SJSA1 (cell line): ENCODE measurements around the gene GHITM. TPM values are rescaled to one million over a fixed set of nuclear protein-coding genes. Genes with fewer than 3 reads are reported as not detected.
"Not testable (repeated sequence)": the region's sequence is repeated elsewhere in the genome, so short reads cannot be mapped to it uniquely, and the experiment has no call there.

ENCODE experiments used
- DNase-seq, 2 experiments: peaks; one replicate each; pipeline ENCODE4 v3.0.0-alpha.2; 2015 to 2020; ENCODE audit warnings: low spot score in 2 of 2, low read depth in 1 of 2
- H3K27ac ChIP-seq: fragments of 250-450 bp; sonication (Bioruptor Pico); 2 replicates; pipeline ENCODE4 v1.5.1; 2020; ENCODE audit warnings: mild to moderate bottlenecking, moderate library complexity
- H3K27me3 ChIP-seq: fragments of 250-450 bp; sonication (Bioruptor Pico); replicated peaks from 2 replicates; pipeline ENCODE4 v1.5.1; 2020; ENCODE audit warnings: mild to moderate bottlenecking, moderate library complexity
- H3K36me3 ChIP-seq: fragments of 250-450 bp; sonication (Bioruptor Pico); 2 replicates; pipeline ENCODE4 v1.5.1; 2020; ENCODE audit warnings: mild to moderate bottlenecking
- H3K4me1 ChIP-seq: fragments of 250-450 bp; sonication (Bioruptor Pico); replicated peaks from 2 replicates; pipeline ENCODE4 v1.6.1; 2021; ENCODE audit warnings: mild to moderate bottlenecking
- H3K4me3 ChIP-seq: fragments of 250-450 bp; sonication (Bioruptor Pico); 2 replicates; pipeline ENCODE4 v1.5.1; 2020; ENCODE audit warnings: mild to moderate bottlenecking
- H3K9me3 ChIP-seq: fragments of 250-450 bp; sonication (Bioruptor Pico); replicated peaks from 2 replicates; pipeline ENCODE4 v1.5.1; 2020; ENCODE audit warnings: mild to moderate bottlenecking
- total RNA-seq: library from RNA; depleted of rRNA; stranded (reverse); fragments of >200 nt; shearing (Covaris generic); gene quantifications from 2 replicates; pipeline ENCODE4 v1.2.3, GENCODE V29; 2014

GHITM gene
- total RNA-seq, 1 experiment from 2014 or later: 221 TPM

DNA sequence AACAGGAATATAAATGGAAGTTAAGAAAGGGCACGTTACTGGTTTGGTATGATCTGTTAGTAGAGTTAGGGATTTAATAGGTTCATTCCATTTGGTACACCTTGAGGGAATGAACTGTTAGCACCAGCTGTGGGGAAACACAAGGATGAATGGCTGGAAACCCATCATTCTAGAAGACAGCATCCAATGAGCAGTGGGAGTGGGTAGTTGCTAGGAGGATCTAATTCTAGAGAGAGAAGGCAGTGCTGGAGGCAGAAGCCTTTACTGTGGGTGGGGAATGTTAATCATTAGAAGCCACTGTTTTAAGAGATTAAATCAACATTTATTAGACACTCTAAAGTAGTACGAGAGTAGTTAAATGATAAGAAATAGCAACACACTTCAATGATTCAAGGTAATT lies 18.8 kb downstream of the GHITM start:
- Histone ChIP-seq H3K4me1 (no peaks in the 10 kb centered on the region), H3K9me3 (no peaks in the 10 kb centered on the region), H3K27ac (no peak overlapping the region), H3K27me3 (peaks cover 5% of the 10 kb centered on the region; the same call in 1 of the 2 replicates), H3K36me3 (peaks cover 11% of the 10 kb centered on the region), H3K4me3 (no peak overlapping the region)
- no peak for DNase-seq

DNA sequence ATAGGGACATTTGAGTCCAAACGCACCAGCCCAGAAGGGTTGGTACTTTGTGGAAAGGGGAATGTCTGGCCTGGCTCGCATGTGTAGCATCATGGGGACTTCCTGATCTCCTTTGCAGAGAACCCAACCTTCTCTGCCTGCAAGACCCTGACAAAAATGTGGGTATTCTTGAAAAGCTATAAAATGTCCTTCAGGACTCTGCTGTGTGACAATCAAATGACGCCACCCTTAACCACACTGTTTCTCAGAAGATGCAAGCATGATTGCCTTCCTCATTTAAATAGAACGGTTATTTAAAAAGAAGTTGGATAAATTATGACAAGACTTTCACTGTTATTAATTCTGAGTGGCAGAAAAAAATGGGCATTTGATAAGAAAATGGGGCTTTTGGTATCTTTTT lies 19.2 kb downstream of the GHITM start:
- Histone ChIP-seq H3K9me3 (no peaks in the 10 kb centered on the region), H3K4me3 (no peak overlapping the region), H3K27ac (no peak overlapping the region), H3K4me1 (no peaks in the 10 kb centered on the region), H3K27me3 (peaks cover 5% of the 10 kb centered on the region), H3K36me3 (peaks cover 8% of the 10 kb centered on the region)
- no peak for DNase-seq

- H3K9me3 ChIP-seq: no peaks in the 10 kb centered on the region
- H3K27me3 ChIP-seq: peaks cover 5% of the 10 kb centered on the region
- H3K36me3 ChIP-seq: peaks cover 4% of the 10 kb centered on the region
- DNase-seq: no peak
- no peaks in the 10 kb centered on the region for H3K4me1 ChIP-seq
- no peak overlapping the region for H3K4me3 ChIP-seq
- no peak overlapping the region for H3K27ac ChIP-seq
Observed at GRCh38 chr10:84159076-84159685, 19.9 kb downstream of the GHITM start.

GRCh38 chr10:84160663-84161362 lies 21.5 kb downstream of the GHITM start:
- H3K27ac ChIP-seq: no peak overlapping the region
- no peaks in the 10 kb centered on the region for H3K9me3 ChIP-seq
- H3K27me3 ChIP-seq: peaks cover 5% of the 10 kb centered on the region
- no peaks in the 10 kb centered on the region for H3K4me1 ChIP-seq
- no peak for DNase-seq
- H3K36me3 ChIP-seq: no peaks in the 10 kb centered on the region
- no peak overlapping the region for H3K4me3 ChIP-seq

- no peaks in the 10 kb centered on the region for H3K4me1 ChIP-seq
- peaks cover 5% of the 10 kb centered on the region for H3K27me3 ChIP-seq
- DNase-seq: no peak
- no peak overlapping the region for H3K27ac ChIP-seq
- H3K9me3 ChIP-seq: no peaks in the 10 kb centered on the region
- no peaks in the 10 kb centered on the region for H3K36me3 ChIP-seq
- H3K4me3 ChIP-seq: no peak overlapping the region
Observed at GRCh38 chr10:84163996-84164395, 24.7 kb downstream of the GHITM start.

- H3K27me3 ChIP-seq: peaks cover 5% of the 10 kb centered on the region
- H3K36me3 ChIP-seq: no peaks in the 10 kb centered on the region
- no peak for DNase-seq
- no peaks in the 10 kb centered on the region for H3K4me1 ChIP-seq
- H3K4me3 ChIP-seq: no peak overlapping the region
- H3K27ac ChIP-seq: no peak overlapping the region
- no peaks in the 10 kb centered on the region for H3K9me3 ChIP-seq
Observed at GRCh38 chr10:84164442-84164841, 25.1 kb downstream of the GHITM start.

- Histone ChIP-seq H3K27me3 (no peaks in the 10 kb centered on the region; the same call in 1 of the 2 replicates), H3K4me3 (no peak overlapping the region), H3K9me3 (no peaks in the 10 kb centered on the region), H3K27ac (no peak overlapping the region), H3K36me3 (no peaks in the 10 kb centered on the region), H3K4me1 (no peaks in the 10 kb centered on the region)
- DNase-seq: no peak
Observed at GRCh38 chr10:84166620-84167288, 27.4 kb downstream of the GHITM start.

GRCh38 chr10:84167289-84167653 lies 28.0 kb downstream of the GHITM start:
- not testable (repeated sequence) for H3K4me1 ChIP-seq, H3K4me3 ChIP-seq, DNase-seq, H3K9me3 ChIP-seq, H3K36me3 ChIP-seq, H3K27ac ChIP-seq, H3K27me3 ChIP-seq

DNA sequence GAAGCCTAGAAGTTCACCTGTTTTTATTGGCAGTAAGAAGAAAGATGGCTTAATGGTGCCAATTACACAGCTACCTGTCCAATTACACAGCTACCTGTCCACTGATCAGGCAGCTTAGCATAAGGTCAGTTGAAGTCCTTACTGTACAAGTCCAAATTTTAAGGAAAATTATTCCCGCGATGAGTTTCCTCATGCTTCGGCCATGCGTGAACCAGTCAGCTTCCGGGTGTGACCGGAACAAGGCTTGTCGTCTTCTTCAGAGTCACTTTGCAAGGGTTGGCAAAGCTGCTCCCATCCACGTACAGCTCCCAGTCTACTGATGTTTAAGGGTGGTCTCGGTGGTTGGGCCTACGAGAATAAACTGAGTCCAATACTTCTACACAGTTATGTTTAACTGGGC lies 29.1 kb downstream of the GHITM start:
- not testable (repeated sequence) for H3K27ac ChIP-seq, H3K9me3 ChIP-seq, DNase-seq, H3K36me3 ChIP-seq, H3K4me1 ChIP-seq, H3K27me3 ChIP-seq, H3K4me3 ChIP-seq

- not testable (repeated sequence) for H3K4me3 ChIP-seq, DNase-seq, H3K27ac ChIP-seq, H3K27me3 ChIP-seq, H3K9me3 ChIP-seq, H3K4me1 ChIP-seq, H3K36me3 ChIP-seq
Observed at GRCh38 chr10:84171237-84171636, 31.9 kb downstream of the GHITM start.

DNA sequence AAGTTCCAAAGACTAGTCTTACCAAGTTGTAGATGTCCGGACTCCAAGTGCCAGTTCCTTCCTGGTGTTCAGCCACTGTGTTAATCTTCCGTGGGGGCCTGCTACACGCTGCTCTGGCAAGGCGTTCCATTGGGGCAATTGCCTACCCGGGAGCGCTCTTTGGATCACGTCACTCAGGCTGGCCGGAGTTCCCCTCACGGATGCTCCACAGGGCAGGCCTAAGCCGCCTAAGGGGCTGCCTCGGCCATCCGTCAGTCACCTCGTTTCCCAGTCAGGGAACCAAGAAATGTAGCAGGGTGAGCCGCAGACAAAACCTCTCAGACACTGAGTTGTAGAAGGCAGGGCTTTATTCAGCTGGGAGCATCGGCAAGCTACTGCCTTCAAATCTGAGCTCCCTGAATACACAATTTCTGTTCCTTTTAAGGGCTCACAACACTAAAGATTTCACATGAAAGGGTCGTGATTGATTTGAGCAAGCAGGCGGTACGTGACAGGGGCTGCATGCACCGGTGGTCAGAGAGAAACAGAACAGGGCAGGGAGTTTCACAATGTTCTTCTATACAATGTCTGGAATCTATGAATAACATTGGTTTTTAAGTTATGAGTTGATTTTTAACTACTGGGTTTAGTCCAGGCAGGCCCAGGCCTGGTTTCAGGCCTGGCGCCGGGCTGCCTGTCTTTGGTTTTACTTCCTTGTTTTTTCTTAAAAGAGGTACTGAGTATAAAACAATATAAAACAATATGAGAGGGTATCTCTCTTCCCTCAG lies 32.6 kb downstream of the GHITM start:
- H3K27ac ChIP-seq, H3K4me1 ChIP-seq, H3K36me3 ChIP-seq, H3K27me3 ChIP-seq, H3K4me3 ChIP-seq, DNase-seq, H3K9me3 ChIP-seq: not testable (repeated sequence)

GRCh38 chr10:84172467-84173356 lies 33.4 kb downstream of the GHITM start:
- no peak overlapping the region for H3K4me3 ChIP-seq
- H3K27ac ChIP-seq: no peak overlapping the region
- no peak for DNase-seq
- H3K27me3 ChIP-seq: no peaks in the 10 kb centered on the region
- no peaks in the 10 kb centered on the region for H3K36me3 ChIP-seq
- no peaks in the 10 kb centered on the region for H3K9me3 ChIP-seq
- H3K4me1 ChIP-seq: no peaks in the 10 kb centered on the region

DNA sequence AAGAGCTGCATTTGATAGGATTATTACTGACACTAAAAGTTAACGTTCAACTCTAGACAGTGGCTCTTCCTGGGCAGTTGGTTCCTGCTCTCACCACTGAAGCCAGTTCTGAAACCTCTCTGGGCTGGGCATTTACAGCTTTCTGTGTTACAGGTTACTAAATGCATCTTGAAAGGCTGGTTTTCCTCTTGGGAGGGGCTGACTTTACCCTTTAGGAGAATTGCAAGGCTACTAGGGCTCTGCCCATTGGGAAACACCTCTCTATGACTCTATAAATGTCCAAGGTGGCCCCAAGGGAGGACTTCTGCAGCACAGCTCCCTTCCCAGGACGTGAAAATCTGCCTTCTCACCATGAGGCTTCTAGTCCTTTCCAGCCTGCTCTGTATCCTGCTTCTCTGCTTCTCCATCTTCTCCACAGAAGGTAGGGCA lies 34.2 kb downstream of the GHITM start, which contains the start of gene GPR15LG:
TSS of gene GPR15LG (plus strand) at position 301 of the 429 bp plus-strand sequence. CDS start at position 352, 51 bp downstream.
- Histone ChIP-seq H3K4me1 (no peaks in the 10 kb centered on the region), H3K4me3 (no peak within 1 kb of the TSS), H3K36me3 (no peaks in the 10 kb centered on the region), H3K9me3 (no peaks in the 10 kb centered on the region), H3K27ac (no peak within 1 kb of the TSS), H3K27me3 (no peaks in the 10 kb centered on the region)
- no peak for DNase-seq
